Testis (tissue), 2 donors: ENCODE measurements around the gene SLC28A3.

Experiments
- POLR2A ChIP-seq: fragments of 450-650 bp; IDR thresholded peaks from one replicate; pipeline ENCODE4 v1.6.1; 2017; ENCODE audit warnings: antibody characterized with exemption, mild to moderate bottlenecking, moderate library complexity
- TF ChIP-seq, protein P1 (sequence below), 3 experiments: fragments of 450-650 bp in 2 of 3; fragments of 200-600 bp in 1 of 3; sonication (generic) in 1 of 3; IDR thresholded peaks; one replicate each; pipeline ENCODE4 v1.5.1; 2016 to 2019; ENCODE audit warnings: antibody characterized with exemption in 3 of 3, mild to moderate bottlenecking in 2 of 3, moderate library complexity in 1 of 3

DNA sequence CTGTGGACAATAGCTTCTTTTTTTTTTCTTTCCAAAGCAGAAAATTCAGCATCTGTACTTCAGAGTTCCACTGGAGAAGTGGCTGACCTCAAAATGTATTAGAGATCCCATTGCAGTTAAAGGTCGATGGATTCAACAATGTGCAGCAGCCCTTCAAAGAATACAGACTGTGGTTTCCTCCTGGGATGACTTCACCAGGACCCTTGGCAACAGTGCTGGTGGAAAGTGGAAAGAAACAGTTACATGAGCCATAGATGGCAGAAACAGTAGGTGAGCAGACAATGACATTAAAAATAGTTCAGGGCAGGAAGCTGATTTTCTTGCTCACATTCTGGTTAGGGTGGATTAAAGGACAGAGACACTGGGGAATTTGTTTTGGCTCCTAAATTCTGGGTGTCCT, 62.4 kb downstream of the SLC28A3 start:
- TF ChIP-seq, protein P1, sequence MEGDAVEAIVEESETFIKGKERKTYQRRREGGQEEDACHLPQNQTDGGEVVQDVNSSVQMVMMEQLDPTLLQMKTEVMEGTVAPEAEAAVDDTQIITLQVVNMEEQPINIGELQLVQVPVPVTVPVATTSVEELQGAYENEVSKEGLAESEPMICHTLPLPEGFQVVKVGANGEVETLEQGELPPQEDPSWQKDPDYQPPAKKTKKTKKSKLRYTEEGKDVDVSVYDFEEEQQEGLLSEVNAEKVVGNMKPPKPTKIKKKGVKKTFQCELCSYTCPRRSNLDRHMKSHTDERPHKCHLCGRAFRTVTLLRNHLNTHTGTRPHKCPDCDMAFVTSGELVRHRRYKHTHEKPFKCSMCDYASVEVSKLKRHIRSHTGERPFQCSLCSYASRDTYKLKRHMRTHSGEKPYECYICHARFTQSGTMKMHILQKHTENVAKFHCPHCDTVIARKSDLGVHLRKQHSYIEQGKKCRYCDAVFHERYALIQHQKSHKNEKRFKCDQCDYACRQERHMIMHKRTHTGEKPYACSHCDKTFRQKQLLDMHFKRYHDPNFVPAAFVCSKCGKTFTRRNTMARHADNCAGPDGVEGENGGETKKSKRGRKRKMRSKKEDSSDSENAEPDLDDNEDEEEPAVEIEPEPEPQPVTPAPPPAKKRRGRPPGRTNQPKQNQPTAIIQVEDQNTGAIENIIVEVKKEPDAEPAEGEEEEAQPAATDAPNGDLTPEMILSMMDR (IDR thresholded peaks at IDR 0.05), result no peak
- TF ChIP-seq POLR2A, result no peak
